Measurements from ENCODE around the gene SERPINF2. TPM values are rescaled to one million over a fixed set of nuclear protein-coding genes. Genes with fewer than 3 reads are reported as not detected.
"Not testable (repeated sequence)": the region's sequence is repeated elsewhere in the genome, so short reads cannot be mapped to it uniquely, and the experiment has no call there.

SERPINF2 gene
- total RNA-seq, 2 experiments from 2014 or later, result 0.16 to 0.31 TPM

GRCh38 chr17:1755252-1755826, 12.7 kb downstream of the SERPINF2 start:
- CTCF ChIA-PET, result no interaction called here
- ATAC-seq (no peak), DNase-seq (no peak)
- no peak overlapping the region for H3K27ac Mint-ChIP-seq
- H3K36me3 Mint-ChIP-seq (ENCODE audit: low read depth), result no peaks in the 10 kb centered on the region
- H3K27me3 Mint-ChIP-seq (ENCODE audit: low read depth), result peaks cover 4% of the 10 kb centered on the region
- no peak overlapping the region for H3K4me3 Mint-ChIP-seq
- POLR2A ChIA-PET, result interaction anchor here (0.5 kb wide), 1 partner anchor 10 kb away, joined by 3 read pairs; no protein-coding TSS in a partner anchor
- H3K9me3 Mint-ChIP-seq (ENCODE audit: insufficient read depth), result no peaks in the 10 kb centered on the region
- peaks cover 7% of the 10 kb centered on the region for H3K4me1 Mint-ChIP-seq (ENCODE audit: low read depth)

GRCh38 chr17:1755827-1756262, 13.2 kb downstream of the SERPINF2 start:
- DNase-seq, result no peak
- ChIA-PET POLR2A (interaction anchor here (0.5 kb wide), 1 partner anchor 9 kb away, joined by 3 read pairs; no protein-coding TSS in a partner anchor), CTCF (interaction anchor here (0.9 kb wide), 1 partner anchor 104 kb away, joined by 3 read pairs; no protein-coding TSS in a partner anchor)
- Mint-ChIP-seq H3K9me3 (ENCODE audit: insufficient read depth) (no peaks in the 10 kb centered on the region), H3K36me3 (ENCODE audit: low read depth) (no peaks in the 10 kb centered on the region), H3K4me1 (ENCODE audit: low read depth) (peaks cover 7% of the 10 kb centered on the region), H3K27ac (no peak overlapping the region), H3K27me3 (ENCODE audit: low read depth) (peaks cover 4% of the 10 kb centered on the region), H3K4me3 (no peak overlapping the region)
- no peak for ATAC-seq

GRCh38 chr17:1758807-1759206, 16.1 kb downstream of the SERPINF2 start:
- peaks cover 4% of the 10 kb centered on the region for H3K27me3 Mint-ChIP-seq (ENCODE audit: low read depth)
- H3K4me1 Mint-ChIP-seq (ENCODE audit: low read depth), result peaks cover 23% of the 10 kb centered on the region
- DNase-seq, result no peak
- no peaks in the 10 kb centered on the region for H3K9me3 Mint-ChIP-seq (ENCODE audit: insufficient read depth)
- no peak overlapping the region for H3K27ac Mint-ChIP-seq
- CTCF ChIA-PET, result no interaction called here
- POLR2A ChIA-PET, result no interaction called here
- H3K4me3 Mint-ChIP-seq, result no peak overlapping the region
- ATAC-seq, result no peak
- H3K36me3 Mint-ChIP-seq (ENCODE audit: low read depth), result no peaks in the 10 kb centered on the region

GRCh38 chr17:1759529-1759928, 16.9 kb downstream of the SERPINF2 start:
- DNase-seq (no peak), ATAC-seq (no peak)
- H3K36me3 Mint-ChIP-seq (ENCODE audit: low read depth), result no peaks in the 10 kb centered on the region
- ChIA-PET POLR2A (no interaction called here), CTCF (no interaction called here)
- peaks cover 30% of the 10 kb centered on the region for H3K4me1 Mint-ChIP-seq (ENCODE audit: low read depth)
- peaks cover 4% of the 10 kb centered on the region for H3K27me3 Mint-ChIP-seq (ENCODE audit: low read depth)
- H3K9me3 Mint-ChIP-seq (ENCODE audit: insufficient read depth), result no peaks in the 10 kb centered on the region
- no peak overlapping the region for H3K27ac Mint-ChIP-seq
- no peak overlapping the region for H3K4me3 Mint-ChIP-seq

- Mint-ChIP-seq H3K36me3 (ENCODE audit: low read depth) (no peaks in the 10 kb centered on the region), H3K4me1 (ENCODE audit: low read depth) (peaks cover 33% of the 10 kb centered on the region), H3K27me3 (ENCODE audit: low read depth) (peaks cover 4% of the 10 kb centered on the region), H3K27ac (peak overlapping the region; percentile 9), H3K4me3 (no peak overlapping the region), H3K9me3 (ENCODE audit: insufficient read depth) (no peaks in the 10 kb centered on the region)
- ATAC-seq, result no peak
- no peak for DNase-seq
- ChIA-PET POLR2A (interaction anchor here (0.7 to 0.8 kb wide), 2 partner anchors 15 to 38 kb away, joined by 4 read pairs; partner anchors contain the start of gene WDR81), CTCF (interaction anchor here (1.6 kb wide), 2 partner anchors 42 to 46 kb away, joined by 4 to 5 read pairs; no protein-coding TSS in a partner anchor)
Measured at GRCh38 chr17:1762233-1762900, 19.7 kb downstream of the SERPINF2 start.

GRCh38 chr17:1762901-1763898, 20.5 kb downstream of the SERPINF2 start:
- H3K9me3 Mint-ChIP-seq (ENCODE audit: insufficient read depth), result no peaks in the 10 kb centered on the region
- peak overlapping the region; percentile 87 for H3K27ac Mint-ChIP-seq
- no peaks in the 10 kb centered on the region for H3K36me3 Mint-ChIP-seq (ENCODE audit: low read depth)
- DNase-seq (no peak), ATAC-seq (no peak)
- POLR2A ChIA-PET, result interaction anchor here (0.7 to 1.2 kb wide), 3 partner anchors 14 to 39 kb away, joined by 4 to 6 read pairs (median 4); partner anchors contain the start of gene WDR81
- peaks cover 36% of the 10 kb centered on the region for H3K4me1 Mint-ChIP-seq (ENCODE audit: low read depth)
- H3K4me3 Mint-ChIP-seq, result peak overlapping the region; percentile 27
- H3K27me3 Mint-ChIP-seq (ENCODE audit: low read depth), result peaks cover 4% of the 10 kb centered on the region
- CTCF ChIA-PET, result interaction anchor here (0.9 to 3.5 kb wide), 4 partner anchors 21 to 47 kb away, joined by 3 to 38 read pairs (median 4); no protein-coding TSS in a partner anchor

- ATAC-seq (peak; percentile 97), DNase-seq (peak; percentile 90)
- H3K9me3 Mint-ChIP-seq (ENCODE audit: insufficient read depth), result no peaks in the 10 kb centered on the region
- peaks cover 34% of the 10 kb centered on the region for H3K4me1 Mint-ChIP-seq (ENCODE audit: low read depth)
- CTCF ChIA-PET, result interaction anchor here (0.8 to 3.5 kb wide), 3 partner anchors 20 to 55 kb away, joined by 3 to 38 read pairs (median 3); no protein-coding TSS in a partner anchor
- peak overlapping the region; percentile 27 for H3K4me3 Mint-ChIP-seq
- peak overlapping the region; percentile 87 for H3K27ac Mint-ChIP-seq
- POLR2A ChIA-PET, result interaction anchor here (0.6 to 1.2 kb wide), 6 partner anchors 9 to 65 kb away, joined by 3 to 6 read pairs (median 4); partner anchors contain the start of genes SMYD4 and WDR81
- H3K27me3 Mint-ChIP-seq (ENCODE audit: low read depth), result no peaks in the 10 kb centered on the region
- H3K36me3 Mint-ChIP-seq (ENCODE audit: low read depth), result no peaks in the 10 kb centered on the region
Measured at GRCh38 chr17:1764284-1764683, 21.6 kb downstream of the SERPINF2 start.

- H3K27ac Mint-ChIP-seq, result peak overlapping the region; percentile 87
- ChIA-PET POLR2A (interaction anchor here (0.6 to 1.2 kb wide), 5 partner anchors 8 to 65 kb away, joined by 3 to 6 read pairs (median 5); partner anchors contain the start of genes SMYD4 and WDR81), CTCF (interaction anchor here (0.8 to 3.5 kb wide), 3 partner anchors 20 to 55 kb away, joined by 3 to 38 read pairs (median 3); no protein-coding TSS in a partner anchor)
- not testable (repeated sequence) for DNase-seq; H3K9me3 Mint-ChIP-seq (ENCODE audit: insufficient read depth); H3K27me3 Mint-ChIP-seq (ENCODE audit: low read depth); H3K36me3 Mint-ChIP-seq (ENCODE audit: low read depth)
- ATAC-seq, result peak; percentile 13
- H3K4me3 Mint-ChIP-seq, result peak overlapping the region; percentile 27
- peaks cover 38% of the 10 kb centered on the region for H3K4me1 Mint-ChIP-seq (ENCODE audit: low read depth)
Measured at GRCh38 chr17:1764705-1765104, 22.0 kb downstream of the SERPINF2 start.

- CTCF ChIA-PET, result interaction anchor here (0.7 to 3.5 kb wide), 6 partner anchors 18 to 100 kb away, joined by 3 to 38 read pairs (median 3); no protein-coding TSS in a partner anchor
- no peak for ATAC-seq
- POLR2A ChIA-PET, result interaction anchor here (0.6 to 1.3 kb wide), 3 partner anchors 10 to 49 kb away, joined by 3 to 4 read pairs (median 3); no protein-coding TSS in a partner anchor
Measured at GRCh38 chr17:1765576-1765975, 22.9 kb downstream of the SERPINF2 start.

GRCh38 chr17:1766382-1767135, 23.9 kb downstream of the SERPINF2 start:
- no peaks in the 10 kb centered on the region for H3K9me3 Mint-ChIP-seq (ENCODE audit: insufficient read depth)
- H3K4me1 Mint-ChIP-seq (ENCODE audit: low read depth), result peaks cover 52% of the 10 kb centered on the region
- H3K4me3 Mint-ChIP-seq, result no peak overlapping the region
- no peak for ATAC-seq
- ChIA-PET POLR2A (interaction anchor here (1.3 kb wide), 1 partner anchor 14 kb away, joined by 3 read pairs; no protein-coding TSS in a partner anchor), CTCF (interaction anchor here (0.9 to 3.5 kb wide), 4 partner anchors 38 to 99 kb away, joined by 3 to 38 read pairs (median 4); no protein-coding TSS in a partner anchor)
- no peaks in the 10 kb centered on the region for H3K27me3 Mint-ChIP-seq (ENCODE audit: low read depth)
- no peak for DNase-seq
- H3K27ac Mint-ChIP-seq, result no peak overlapping the region
- peaks cover 2% of the 10 kb centered on the region for H3K36me3 Mint-ChIP-seq (ENCODE audit: low read depth)

More at GRCh38 chr17:1765576-1765975, 22.9 kb downstream of the SERPINF2 start:
- Mint-ChIP-seq H3K36me3 (ENCODE audit: low read depth) (no peaks in the 10 kb centered on the region), H3K4me1 (ENCODE audit: low read depth) (peaks cover 43% of the 10 kb centered on the region), H3K4me3 (no peak overlapping the region), H3K9me3 (ENCODE audit: insufficient read depth) (no peaks in the 10 kb centered on the region), H3K27me3 (ENCODE audit: low read depth) (no peaks in the 10 kb centered on the region), H3K27ac (no peak overlapping the region)
- no peak for DNase-seq
